MV-4-11 (cell line): ENCODE data around the gene NUP210.
"Not testable (repeated sequence)": the region's sequence is repeated elsewhere in the genome, so short reads cannot be mapped to it uniquely, and the experiment has no call there.

ENCODE experiments used
- DNase-seq: peaks from one replicate; lab custom pipeline; 2025; lab: John Stamatoyannopoulos, UW

Gene NUP210

DNA sequence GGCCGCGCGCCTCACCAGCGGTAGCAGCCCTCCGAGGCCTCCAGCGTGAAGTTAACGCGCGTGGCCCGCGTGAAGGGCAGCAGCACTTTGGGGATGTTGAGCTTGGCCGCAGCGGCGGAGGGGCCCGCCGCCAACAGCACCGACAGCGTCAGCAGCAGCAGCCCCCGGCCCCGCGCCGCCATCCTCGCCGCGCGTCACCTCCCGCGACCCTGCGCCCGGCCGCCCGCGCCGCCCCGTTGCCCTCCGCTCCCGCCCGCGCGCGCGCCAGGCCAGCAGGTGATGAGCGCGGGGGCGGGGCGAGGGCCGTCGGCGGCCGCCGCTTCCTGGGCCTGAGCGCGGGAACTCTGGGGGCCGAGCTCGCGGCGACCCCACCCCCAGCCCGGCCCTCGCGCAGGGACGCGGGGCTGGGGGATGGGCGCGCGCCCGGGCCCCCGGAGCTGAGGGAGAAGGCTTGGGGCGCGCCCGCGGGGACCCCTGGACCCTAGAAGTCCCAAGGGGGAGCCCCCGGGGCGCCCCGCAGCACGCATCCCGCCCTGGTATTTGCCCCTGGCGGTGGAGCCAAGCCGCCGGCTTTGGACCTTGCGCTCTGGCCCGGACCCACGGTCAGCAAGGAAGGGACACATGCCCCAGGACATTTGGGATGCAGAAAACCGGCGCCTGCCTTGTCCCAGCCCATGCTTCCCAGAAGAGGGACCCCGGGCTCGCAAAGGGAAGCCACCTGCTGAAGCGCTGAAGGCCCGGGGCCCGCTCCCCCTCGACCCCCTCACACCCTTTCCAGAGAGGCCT, at the start of gene NUP210:
TSS of gene NUP210 (minus strand) at position 278 of the 786 bp plus-strand sequence. CDS start at position 182, 96 bp downstream.
- DNase-seq: peak; percentile 38

DNA sequence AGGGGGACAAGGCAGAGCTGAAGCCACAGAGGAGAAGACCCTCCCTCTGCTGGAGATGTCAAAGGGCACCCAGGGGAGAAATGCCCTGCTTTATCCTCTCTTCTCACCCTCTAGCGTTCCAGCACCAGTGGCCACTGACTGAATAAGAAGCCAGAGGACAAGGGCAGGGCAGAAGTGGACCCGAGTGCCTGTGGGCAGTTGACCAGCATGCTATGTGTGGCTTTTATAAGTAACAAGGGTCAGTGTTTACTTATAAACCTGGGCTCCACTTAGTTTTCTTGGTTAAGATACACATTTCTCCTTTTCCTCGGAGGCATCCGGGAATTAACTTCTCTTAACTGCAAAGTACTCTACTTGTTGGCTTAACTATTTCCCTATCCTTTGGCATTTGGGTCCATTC, 46.7 kb upstream of the NUP210 start:
- DNase-seq: no peak

DNA sequence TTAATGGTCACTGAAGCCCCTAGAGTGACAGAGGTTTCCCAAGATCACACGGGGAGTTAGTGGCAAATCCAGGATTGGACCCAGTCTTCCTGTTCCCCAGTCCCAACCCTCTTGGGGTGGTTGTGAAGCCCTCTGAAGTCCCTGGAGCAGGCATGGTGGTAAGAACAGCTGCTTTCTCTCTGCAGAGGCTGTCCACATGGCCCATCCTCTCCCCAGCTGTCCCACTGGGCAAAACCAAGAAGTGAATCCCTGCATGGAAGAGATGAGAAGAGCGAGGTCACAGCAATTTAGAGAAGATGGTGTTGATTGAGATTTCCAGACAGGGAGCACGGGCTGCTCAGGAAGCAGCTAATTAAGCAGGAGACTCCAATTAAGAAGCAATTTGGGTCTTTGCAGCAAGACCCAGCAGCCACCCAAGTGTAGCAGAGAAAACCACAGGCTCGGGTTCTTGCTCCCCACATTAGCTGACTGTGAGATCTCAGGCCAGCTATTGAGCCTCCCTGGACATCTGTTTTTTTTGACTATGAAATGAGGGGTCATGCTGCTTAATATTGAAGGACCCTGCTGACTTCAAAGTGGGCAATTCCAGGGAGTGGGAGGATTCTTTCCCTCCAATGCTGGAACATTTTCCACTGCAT, 45.2 kb upstream of the NUP210 start:
- DNase-seq: peak; percentile 17

DNA sequence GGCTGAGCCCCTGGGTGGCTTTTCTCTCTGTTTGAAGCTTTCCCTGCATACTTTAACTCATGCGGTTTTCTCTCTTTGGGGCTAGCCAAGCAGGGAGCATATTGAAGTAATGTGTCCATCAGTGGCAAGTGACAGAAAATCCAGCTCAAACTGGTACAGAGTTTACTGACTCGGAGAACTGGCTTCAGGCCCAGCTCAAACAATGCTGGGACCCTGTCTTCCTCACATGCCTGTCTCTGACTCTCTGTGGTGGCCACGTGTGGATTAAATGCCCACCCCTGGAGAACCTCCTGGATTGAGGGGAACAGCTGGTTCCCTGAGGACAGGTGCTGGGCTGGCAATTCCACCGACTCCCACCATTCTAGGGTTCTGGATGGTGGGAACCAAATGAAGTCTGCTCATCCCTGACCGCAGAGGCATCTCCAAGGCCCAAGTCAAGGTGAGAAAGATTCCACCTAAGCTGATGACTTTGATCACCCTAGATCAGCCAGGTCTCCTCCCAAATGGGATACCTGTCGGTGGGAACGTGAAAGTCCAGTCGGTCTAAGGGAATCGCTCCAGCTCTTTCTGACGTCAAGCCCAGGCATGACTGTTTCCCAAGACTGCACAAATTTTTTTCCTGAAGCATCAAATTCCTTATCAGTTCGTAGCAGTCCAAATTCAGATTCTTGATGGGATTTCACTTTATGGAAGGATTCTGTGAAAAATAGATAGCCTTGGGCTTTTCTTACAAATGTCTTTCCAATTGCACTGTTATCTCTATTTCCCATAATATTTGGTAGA, 43.7 kb upstream of the NUP210 start:
- DNase-seq: no peak

DNA sequence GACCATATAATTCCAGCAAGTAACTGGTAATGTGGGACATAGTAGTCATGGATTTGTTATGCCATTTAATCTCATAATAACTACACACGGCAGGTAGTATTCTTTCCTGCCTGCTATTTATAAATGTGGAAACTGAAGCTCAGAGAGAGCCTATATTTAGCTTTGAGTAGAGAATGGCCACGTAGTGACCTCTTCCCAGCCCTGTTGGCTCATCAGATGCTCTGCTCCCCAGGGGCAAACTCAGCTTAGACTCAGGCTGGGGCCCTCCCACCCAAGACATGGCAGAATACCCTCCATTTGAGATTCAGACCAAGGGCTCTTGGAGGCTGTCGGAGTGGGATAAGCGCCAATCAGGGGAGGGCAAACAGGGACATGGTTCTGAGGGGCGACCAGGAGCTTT, 42.7 kb upstream of the NUP210 start:
- no peak for DNase-seq

DNA sequence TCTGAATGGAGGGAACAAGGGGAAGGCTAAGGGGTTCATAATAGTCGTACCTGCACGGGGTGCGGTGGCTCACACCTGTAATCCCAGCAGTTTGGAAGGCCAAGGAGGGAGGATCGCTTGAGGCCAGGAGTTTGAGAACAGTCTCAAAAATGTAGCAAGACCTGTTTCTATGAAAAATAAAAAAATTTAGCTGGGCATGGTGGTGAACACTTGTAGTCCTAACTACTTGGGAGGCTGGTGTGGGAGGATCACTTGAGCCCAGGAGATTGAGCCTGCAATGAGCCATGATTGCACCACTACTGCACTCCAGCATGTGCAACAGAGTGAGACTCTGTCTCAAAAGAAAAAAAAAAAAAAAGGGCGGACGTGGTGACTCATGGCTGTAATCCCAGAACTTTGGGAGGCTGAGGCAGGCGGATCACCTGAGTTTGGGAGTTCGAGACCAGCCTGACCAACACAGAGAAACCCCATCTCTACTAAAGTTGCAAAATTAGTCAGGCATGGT, 42.1 kb upstream of the NUP210 start:
- DNase-seq: peak; percentile 15

DNA sequence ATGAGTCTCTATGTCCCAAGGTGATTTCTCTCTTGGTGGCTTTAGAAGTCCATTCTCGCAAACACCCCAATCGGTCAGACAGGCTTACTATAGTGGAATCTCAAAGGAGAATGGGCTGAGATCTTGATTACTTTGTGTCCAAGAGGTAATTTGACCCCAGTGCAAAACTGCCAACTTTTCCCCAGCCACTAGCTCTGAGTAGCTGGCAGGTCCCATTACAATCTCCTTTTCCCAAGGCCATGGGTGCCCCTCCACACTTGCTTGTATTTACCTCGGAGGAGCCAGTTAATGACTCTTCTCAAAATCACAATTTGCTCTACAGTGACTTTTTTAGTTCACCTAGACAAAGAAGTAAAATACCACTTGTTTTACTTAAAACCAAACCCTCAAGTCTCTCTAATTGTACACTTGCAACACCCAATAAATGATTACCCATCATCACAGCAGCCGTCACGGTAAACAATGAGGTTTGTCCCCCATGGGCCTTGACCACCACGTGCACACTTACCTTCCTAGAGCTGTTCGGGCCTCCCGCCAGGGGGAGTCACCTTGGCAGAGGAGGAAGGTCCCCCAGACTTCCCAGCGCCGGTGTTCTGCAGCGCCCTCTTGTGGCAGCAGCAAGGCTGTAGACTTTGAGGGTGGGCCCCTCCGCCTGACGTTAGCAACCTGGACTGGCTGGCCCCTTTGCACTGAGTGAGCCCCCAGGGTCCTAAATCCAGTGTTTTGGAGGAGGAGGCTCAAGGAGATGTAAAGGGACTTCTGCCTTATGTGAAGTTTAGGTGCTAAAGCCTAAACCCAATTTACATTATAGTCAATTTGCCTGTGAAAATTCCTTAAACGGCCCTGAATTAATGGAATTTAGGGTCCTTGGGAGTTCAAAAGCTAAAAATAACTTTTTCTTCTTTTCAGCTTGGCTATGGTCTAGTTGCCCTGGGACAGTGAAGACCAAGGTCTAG, 41.3 kb upstream of the NUP210 start:
- no peak for DNase-seq

DNA sequence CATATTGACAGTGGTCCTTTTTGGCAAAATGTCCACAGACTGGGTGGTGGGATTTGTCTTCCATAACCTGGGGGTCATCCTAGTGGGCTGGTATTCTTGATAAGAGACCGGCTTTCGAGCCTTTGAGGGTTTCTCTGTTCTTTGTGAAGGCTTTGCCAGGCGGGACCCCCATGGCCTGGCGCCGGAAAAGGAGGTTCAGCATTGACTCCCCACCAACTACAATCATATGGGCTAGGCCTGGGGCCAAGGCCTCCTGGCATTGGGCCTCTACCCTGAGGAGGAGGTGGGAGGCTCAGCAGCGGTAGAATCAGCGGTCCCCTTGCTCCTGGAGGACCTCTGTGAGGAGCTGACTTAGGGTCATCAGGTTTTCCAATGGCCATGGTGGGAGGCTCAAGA, 40.2 kb upstream of the NUP210 start:
- no peak for DNase-seq

DNA sequence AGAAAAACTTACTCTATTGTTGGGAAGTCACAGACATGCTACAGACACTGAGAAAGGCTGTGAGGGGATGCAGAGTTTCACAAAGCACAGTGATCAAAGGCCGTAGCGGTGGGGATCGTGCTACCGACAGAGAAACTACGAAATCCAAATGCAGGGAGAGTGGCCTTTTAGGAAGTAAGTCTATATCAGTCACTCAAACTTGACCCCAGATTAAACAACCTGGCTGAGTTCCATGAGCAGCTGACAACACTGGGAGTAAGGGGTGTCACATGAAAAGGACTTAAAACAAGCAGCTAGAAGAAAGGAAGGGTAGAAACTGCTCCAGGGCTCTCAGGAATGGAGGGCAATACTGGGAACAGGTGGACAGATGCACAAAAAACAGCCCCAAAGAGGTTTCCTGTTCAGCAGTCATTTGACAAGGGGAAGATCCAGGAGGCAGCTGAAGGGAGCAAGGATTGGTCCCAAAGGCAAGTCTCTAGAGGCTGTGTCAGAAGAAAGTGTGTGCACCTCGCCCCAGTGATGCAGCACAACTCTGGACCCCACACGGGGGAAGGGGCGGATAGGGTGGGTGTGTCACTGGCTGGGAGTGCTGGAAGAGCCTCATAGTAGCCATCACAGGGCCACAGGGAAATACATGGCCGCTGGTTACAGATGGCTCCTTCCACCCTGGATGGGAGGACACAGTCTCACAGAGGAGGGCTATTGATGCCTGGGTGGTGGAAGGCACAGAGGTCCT, 39.7 kb upstream of the NUP210 start:
- DNase-seq: no peak

DNA sequence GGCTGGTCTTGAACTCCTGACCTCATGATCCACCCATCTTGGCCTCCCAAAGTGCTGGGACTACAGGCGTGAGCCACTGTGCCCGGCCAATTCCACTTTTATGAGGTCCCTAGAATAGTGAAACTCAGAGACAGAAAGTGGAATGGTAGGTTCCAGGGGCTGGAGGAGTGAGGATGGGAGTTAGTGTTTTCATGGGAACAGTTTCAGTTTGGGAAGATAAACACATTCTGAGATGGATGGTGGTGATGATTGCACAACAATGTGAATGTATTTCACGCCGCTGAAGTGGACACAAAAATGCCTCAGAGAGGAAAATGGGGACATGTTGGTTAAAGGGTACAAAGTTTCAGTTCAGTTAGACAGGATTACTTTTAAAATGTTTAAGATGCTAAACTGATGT, 37.5 kb upstream of the NUP210 start:
- peak; percentile 60 for DNase-seq

DNA sequence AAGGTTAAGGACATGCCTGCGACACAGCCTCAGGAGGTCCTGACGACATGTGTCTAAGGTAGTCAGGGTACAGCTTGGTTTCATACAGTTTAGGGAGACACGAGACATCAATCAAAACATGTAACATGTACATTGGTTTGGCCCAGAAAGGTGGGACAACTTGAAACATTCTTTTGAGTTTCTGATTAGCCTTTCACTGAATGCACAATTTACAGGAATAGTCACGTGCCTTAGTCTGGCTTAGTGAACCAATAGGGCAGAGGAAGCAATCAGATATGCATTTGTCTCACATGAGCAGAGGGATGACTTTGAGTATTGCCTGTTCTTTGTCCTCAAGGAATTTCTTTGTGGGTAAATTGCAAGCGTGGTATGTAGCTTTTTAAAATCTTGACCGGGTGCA, 35.5 kb upstream of the NUP210 start:
- no peak for DNase-seq

DNA sequence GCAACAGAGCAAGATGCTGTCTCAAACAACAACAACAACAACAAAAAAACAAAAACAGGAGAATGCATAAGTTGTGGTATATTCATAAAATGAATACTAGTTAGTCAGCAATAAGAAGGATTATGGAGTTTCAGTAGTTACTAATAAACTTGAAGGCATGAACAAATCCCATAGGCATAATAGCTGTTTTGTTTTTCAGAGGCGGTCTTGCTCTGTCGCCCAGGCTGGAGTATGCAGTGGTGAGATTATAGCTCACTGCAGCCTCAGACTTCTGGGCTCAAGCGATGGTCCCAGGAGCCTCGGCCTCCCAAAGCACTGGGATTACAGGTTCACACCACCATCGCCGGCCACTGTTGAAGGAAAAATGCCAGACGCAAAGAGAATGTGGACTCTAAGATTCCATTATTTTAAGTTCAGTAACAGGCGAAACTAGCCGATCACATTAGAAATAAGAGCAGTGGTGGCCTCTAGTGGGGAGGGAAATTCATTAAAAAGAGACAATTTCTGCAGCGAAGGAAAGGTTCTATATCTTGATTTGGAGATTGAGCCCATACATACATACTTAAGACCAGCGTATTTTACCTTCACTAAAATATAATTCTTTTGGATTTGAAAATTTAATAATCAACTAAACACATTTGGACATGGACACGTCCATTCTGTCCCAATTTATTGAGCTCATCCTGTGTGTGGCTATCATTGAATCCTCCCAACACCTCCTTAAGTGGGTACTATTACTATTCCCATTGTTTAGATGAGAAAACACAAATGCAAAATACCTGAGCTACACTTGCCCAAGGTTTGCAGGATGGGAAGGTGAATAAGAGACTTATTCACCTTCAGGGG, 32.6 kb upstream of the NUP210 start:
- peak; percentile 70 for DNase-seq

DNA sequence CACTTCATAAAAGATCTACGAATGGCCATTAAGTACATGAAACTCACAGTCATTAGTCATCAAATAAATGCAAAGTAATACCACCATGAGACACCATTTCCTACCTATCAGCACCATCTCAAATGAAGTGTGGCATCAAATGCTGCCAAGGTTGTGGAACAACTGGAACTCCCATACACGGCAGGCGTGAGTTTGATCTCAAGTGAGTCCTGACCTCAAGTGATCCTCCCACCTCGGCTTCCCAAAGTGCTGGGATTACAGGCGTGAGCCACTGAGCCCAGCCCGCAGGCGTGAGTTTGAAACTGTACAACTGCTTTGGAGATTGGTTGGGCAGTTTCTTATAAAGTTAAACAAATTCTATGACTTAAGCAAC, 31.2 kb upstream of the NUP210 start:
- no peak for DNase-seq

DNA sequence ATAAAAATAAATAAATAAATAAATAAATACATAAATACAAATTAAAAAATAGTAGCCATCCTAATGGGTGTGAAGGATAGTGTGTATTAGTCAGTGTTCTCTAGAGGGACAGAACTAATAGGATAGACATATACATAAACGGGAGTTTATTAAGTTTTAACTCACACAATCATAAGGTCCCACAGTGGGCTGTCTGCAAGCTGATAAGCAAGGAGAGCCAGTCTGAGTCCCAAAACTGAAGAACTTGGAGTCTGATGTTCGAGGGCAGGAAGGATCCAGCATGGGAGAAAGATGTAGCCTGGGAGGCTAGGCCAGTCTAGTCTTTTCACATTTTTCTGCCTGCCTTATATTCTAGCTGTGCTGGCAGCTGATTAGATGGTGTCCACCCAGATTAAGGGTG, 22.8 kb upstream of the NUP210 start:
- not testable (repeated sequence) for DNase-seq

DNA sequence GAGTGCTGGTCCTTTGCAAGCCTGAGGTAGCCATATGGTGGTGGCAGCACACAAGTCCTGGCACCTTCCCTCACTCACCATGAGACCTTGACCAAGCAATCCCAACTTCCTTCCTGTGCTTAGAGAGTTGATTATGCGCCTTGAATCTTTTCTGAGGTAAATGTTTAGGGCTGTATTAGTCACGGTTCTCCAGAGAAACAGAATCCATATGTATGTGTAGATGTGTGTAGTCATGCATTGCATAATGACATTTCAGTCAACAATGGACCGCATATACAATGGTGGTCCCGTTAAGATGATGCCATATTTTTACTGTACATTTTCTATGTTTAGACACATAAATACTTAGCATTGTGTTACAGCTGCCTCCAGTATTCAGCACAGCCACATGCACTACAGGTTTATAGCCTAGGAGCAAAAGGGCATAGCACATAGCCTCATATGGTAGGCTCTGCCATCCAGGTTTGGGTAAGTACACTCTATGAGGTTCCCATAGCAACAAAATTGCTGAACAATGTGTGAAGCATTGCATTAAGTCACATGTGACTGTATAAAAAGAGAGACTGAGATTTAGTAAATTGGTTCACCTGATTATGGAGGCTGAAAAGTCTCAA, 20.2 kb upstream of the NUP210 start:
- no peak for DNase-seq

DNA sequence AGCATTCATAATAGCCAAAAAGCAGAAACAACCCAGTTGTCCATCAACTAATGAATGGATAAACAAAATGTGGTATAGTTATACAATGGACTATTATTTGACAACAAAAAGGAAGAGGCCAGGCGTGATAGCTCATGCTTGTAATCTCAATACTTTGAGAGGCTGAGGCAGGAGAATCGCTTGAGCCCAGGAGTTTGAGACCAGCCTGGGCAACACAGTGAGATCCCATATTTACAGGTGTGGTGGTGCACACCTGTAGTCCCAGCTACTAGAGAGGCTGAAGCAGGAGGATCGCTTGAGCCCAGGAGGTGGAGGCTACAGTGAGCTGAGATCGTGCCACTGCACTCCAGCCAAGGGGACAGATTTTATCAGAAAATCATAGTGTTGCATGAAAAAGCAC, 16.1 kb upstream of the NUP210 start:
- DNase-seq: not testable (repeated sequence)

DNA sequence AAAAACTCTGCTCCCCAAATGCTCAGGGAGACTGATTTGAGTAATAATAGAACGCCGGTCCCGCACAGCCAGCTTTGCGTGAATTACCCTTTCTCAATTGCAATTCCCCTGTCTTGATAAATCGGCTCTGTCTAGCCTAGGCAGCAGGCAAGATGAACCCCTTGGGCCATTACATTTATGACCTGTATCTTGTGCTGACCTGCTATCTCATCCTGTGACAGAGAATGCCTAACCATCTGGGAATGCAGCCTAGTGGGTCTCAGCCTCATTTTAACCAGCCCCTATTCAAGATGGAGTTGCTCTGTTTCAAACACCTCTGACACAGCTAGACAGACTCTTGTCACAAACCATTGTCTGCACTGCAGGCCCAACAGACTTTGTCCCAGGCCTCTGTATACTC, 13.8 kb upstream of the NUP210 start:
- no peak for DNase-seq

DNA sequence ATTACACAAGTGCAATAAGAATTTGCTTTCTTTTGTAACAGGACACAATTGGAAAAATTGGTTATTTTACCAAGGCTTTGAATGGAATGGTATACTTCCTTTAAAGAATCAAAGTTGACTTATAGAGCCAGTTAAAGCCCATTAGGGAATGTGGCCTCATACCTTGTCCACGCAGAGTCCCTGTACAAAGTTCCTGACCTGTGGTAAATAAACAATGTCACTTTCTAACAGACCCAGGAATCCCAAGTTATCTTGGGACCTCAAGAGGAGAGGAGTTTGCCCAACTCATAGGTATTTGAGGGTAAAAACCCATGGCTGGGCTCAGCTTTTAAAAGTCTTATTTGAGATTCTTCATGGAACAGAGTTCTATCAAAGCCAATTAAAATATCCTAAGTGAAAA, 12.0 kb upstream of the NUP210 start:
- DNase-seq: no peak

DNA sequence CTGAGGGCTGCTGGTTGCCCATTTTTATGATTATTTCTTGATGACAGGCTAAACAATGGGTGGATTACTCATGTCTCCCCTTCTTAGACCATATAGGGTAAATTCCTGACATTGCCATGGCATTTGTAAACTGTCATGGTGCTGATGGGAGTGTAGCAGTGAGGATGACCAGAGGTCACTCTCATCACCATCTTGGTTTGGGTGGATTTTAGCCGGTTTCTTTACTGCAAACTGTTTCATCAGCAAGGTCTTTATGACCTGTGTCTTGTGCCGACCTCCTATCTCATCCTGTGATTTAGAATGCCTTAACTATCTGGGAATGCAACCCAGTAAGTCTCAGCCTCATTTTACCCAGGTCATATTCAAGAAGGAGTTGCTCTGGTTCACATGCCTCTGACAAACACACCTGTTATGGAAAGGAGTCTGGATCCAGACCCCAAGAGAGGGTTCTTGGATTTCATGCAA, 10.3 kb upstream of the NUP210 start:
- not testable (repeated sequence) for DNase-seq
